GM12878 (cell line): Measurements from ENCODE around the gene FUCA2. TPM values are rescaled to one million over a fixed set of nuclear protein-coding genes. Genes with fewer than 3 reads are reported as not detected.

Experiments
- ATAC-seq: fragments of 200-7000 bp; cut with Tn5 transposase; 3 replicates; pipeline ENCODE4 v1.9.1; 2020; ENCODE audit warnings: mild to moderate bottlenecking, moderate library complexity
- BruUV-seq: library from RNA; stranded (reverse); fragments of 400-500 nt; replicated peaks from 2 replicates; lab custom pipeline; 2021; lab: Mats Ljungman, UMichigan
- CTCF ChIA-PET: fragments of 300-600 bp; sonication (Branson Sonifier 250); formaldehyde crosslinking; extraction: SDS; loops from one replicate; lab custom pipeline; 2021; ENCODE audit warnings: inconsistent platforms; lab: Yijun Ruan, JAX
- POLR2A ChIA-PET: fragments of 350-600 bp; formaldehyde crosslinking; extraction: SDS; loops from one replicate; lab custom pipeline; 2021; ENCODE audit warnings: inconsistent platforms; lab: Charles Lee
- RAD21 ChIA-PET: fragments of 300-600 bp; sonication (Branson Sonifier 250); formaldehyde crosslinking; loops from one replicate; lab custom pipeline; 2023; ENCODE audit warnings: antibody characterized with exemption; ENCODE audit not compliant: unreplicated experiment; lab: Charles Lee
- SMC1A ChIA-PET: fragments of 300-600 bp; sonication (Branson Sonifier 250); formaldehyde crosslinking; loops from one replicate; lab custom pipeline; 2023; ENCODE audit not compliant: unreplicated experiment, uncharacterized antibody; lab: Charles Lee
- DNase-seq: peaks from one replicate; pipeline ENCODE4 v3.0.0-alpha.2; 2011; ENCODE audit warnings: low read depth, low spot score
- FAIRE-seq: peaks from 3 replicates; lab custom pipeline; 2011; peaks lifted over from hg19 to GRCh38; lab: Jason Lieb, UNC
- H2AFZ ChIP-seq: 2 replicates; pipeline ENCODE4 v1.6.0; 2011; ENCODE audit warnings: low read depth, low read length, control low read depth; ENCODE audit not compliant: control insufficient read depth
- H3K27ac ChIP-seq: 2 replicates; pipeline ENCODE4 v1.5.1; 2011; ENCODE audit warnings: control low read depth; ENCODE audit not compliant: control insufficient read depth, insufficient read depth
- H3K27me3 ChIP-seq, 2 experiments: replicated peaks in 1 of 2; 2 replicates each; pipeline versions ENCODE4 v1.6.0 to v1.6.1; 2011; ENCODE audit warnings: low read length in 1 of 2; ENCODE audit not compliant: control insufficient read depth in 2 of 2, insufficient read depth in 2 of 2
- H3K36me3 ChIP-seq, 2 experiments: 2 replicates each; pipeline ENCODE4 v1.5.1; 2011; ENCODE audit warnings: low read length in 1 of 2; ENCODE audit not compliant: control insufficient read depth in 2 of 2, insufficient read depth in 2 of 2
- H3K4me1 ChIP-seq: 2 replicates; pipeline ENCODE4 v1.6.1; 2011; ENCODE audit warnings: mild to moderate bottlenecking, low read length, moderate library complexity, mixed read lengths; ENCODE audit not compliant: control insufficient read depth, insufficient read depth
- H3K4me2 ChIP-seq: 2 replicates; pipeline ENCODE4 v1.6.0; 2011; ENCODE audit warnings: control low read depth; ENCODE audit not compliant: control insufficient read depth, insufficient read depth
- H3K4me3 ChIP-seq: fragments of 200-600 bp; sonication (generic); 2 replicates; pipeline ENCODE4 v1.5.1; 2016
- H3K79me2 ChIP-seq: 2 replicates; pipeline ENCODE4 v1.6.0; 2011; ENCODE audit warnings: low read length; ENCODE audit not compliant: control insufficient read depth, insufficient read depth
- H3K9ac ChIP-seq: 2 replicates; pipeline ENCODE4 v1.8.0; 2011; ENCODE audit warnings: low read length, control low read depth, mixed read lengths; ENCODE audit not compliant: control insufficient read depth, insufficient read depth
- H3K9me3 ChIP-seq: replicated peaks from 3 replicates; pipeline ENCODE4 v1.5.1; 2011; ENCODE audit warnings: mild to moderate bottlenecking, low read length; ENCODE audit not compliant: control insufficient read depth, insufficient read depth
- H4K20me1 ChIP-seq: 2 replicates; pipeline ENCODE4 v1.6.0; 2011; ENCODE audit not compliant: control insufficient read depth, insufficient read depth
- EED ChIP-seq: sonication (generic); IDR thresholded peaks from 2 replicates; pipeline ENCODE4 v1.6.1; 2016; ENCODE audit warnings: antibody characterized with exemption, low read depth
- WGBS: methylation state at CpG from one replicate; pipeline ENCODE4 v1.1.6; 2016; ENCODE audit warnings: low lambda C conversion rate; ENCODE audit not compliant: insufficient replicate concordance, insufficient coverage; ENCODE audit errors: missing lambda C conversion rate; 5-methylcytosine and 5-hydroxymethylcytosine counted together
- in situ Hi-C: fragments of 300-500 bp; cut with MboI; formaldehyde crosslinking; loops from 9 replicates; pipeline ENCODE4 v1.14.3; 2018; ENCODE audit warnings: mixed read lengths
- intact Hi-C: fragments of 100-400 bp; cut with micrococcal nuclease; formaldehyde crosslinking; loops from one replicate; pipeline ENCODE4 v1.14.2; 2022; ENCODE audit not compliant: unreplicated experiment
- polyA plus RNA-seq, 11 experiments: library from polyadenylated mRNA; depleted of rRNA in 4 of 11; unstranded in 6 of 11; stranded (reverse) in 5 of 11; fragments of >200 nt; fragmentation: Nextera tagmentation in 4 of 11; fragmentation: Illumina TruSeq in 1 of 11; extraction: Ambion mirVana in 4 of 11; extraction: Trizol in 1 of 11; gene quantifications; 1 replicate in 1 of 11; 2 replicates in 10 of 11; pipeline versions ENCODE4 v1.2.1 to v1.2.3, GENCODE V29; 2011 to 2016; ENCODE audit warnings: inconsistent platforms in 2 of 11, missing spikeins in 2 of 11, low read depth in 1 of 11
- total RNA-seq, 4 experiments: library from RNA; depleted of rRNA in 3 of 4; stranded (reverse); fragments of >200 nt in 3 of 4; fragmentation: Illumina TruSeq in 1 of 4; extraction: Trizol in 1 of 4; gene quantifications; 2 replicates each; pipeline versions ENCODE4 v1.2.1 to v1.2.3, GENCODE V29; 2013 to 2021
- TF ChIP-seq, protein P1 (sequence below): IDR thresholded peaks from 2 replicates; pipeline ENCODE4 v1.6.1; 2012; ENCODE audit warnings: mild to moderate bottlenecking, low read depth, low read length
- TF ChIP-seq, protein P2 (sequence below): fragments of 150-350 bp; IDR thresholded peaks from 2 replicates; pipeline ENCODE4 v1.6.1; 2016; ENCODE audit warnings: low read depth, low read length

Gene FUCA2
- total and polyA plus RNA-seq, 10 of the 15 experiments (the other 5 are each of a cell fraction or from before 2014, with no cell fraction given) = 5.7 to 36.2 (median 21.5) TPM

DNA sequence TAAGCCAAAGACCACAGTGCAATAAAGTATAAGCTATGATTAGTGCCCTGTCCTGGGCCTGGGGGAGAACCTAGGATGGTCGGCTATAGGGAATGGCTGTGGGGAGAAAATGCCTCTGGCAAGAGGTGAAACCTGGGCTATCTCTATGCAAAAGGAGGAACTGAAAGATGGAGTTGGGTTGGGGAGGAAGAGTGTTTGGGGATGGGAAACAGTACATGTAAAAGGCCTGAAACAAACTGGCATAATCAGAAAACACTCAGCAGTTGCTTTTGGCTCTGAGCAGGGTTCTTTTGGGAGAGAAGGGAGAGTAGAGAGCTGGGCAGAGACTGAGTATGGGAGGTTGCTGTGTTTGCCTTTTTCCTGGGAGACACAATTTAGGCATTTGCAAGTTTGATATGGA is 31.9 kb upstream of the FUCA2 start (continued):
- TF ChIP-seq EED = peak; percentile 67; the same call in 1 of the 2 replicates

DNA sequence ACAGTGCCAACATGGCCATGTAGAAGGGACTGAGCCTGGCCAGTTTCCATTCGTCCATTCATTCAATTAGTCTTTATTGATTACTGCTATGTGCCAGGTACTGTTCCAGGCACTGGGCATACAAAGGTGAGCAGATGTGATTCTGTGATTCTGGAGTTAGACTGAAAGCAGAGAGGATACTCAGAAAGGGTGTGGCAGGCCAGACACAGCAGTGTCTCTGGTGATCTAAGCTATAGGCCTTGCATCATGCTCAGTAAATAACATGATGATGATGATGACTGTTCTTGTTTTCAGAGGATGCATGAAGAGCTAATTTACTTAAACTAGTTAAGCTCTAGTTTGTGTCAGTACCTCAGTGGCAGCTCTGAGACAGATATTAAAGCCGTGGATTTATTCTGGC is 31.4 kb upstream of the FUCA2 start:
- H4K20me1 ChIP-seq = no peaks in the 10 kb centered on the region
- RAD21 ChIA-PET = interaction anchor here (0.7 to 1.2 kb wide), 2 partner anchors 24 to 29 kb away, joined by 3 read pairs; no protein-coding TSS in a partner anchor
- H3K9ac ChIP-seq = no peak overlapping the region
- BruUV-seq = no TSS peak
- no peak overlapping the region for H3K4me2 ChIP-seq
- peaks cover 36% of the 10 kb centered on the region for H3K4me1 ChIP-seq
- intact Hi-C loops = no loop called here
- H2AFZ ChIP-seq = no peak overlapping the region
- peak; percentile 9; the same call in 2 of the 3 replicates for ATAC-seq
- DNase-seq = no peak
- 53% methylated on average over 2 of the region's 2 CpGs for WGBS
- TF ChIP-seq, protein P1, sequence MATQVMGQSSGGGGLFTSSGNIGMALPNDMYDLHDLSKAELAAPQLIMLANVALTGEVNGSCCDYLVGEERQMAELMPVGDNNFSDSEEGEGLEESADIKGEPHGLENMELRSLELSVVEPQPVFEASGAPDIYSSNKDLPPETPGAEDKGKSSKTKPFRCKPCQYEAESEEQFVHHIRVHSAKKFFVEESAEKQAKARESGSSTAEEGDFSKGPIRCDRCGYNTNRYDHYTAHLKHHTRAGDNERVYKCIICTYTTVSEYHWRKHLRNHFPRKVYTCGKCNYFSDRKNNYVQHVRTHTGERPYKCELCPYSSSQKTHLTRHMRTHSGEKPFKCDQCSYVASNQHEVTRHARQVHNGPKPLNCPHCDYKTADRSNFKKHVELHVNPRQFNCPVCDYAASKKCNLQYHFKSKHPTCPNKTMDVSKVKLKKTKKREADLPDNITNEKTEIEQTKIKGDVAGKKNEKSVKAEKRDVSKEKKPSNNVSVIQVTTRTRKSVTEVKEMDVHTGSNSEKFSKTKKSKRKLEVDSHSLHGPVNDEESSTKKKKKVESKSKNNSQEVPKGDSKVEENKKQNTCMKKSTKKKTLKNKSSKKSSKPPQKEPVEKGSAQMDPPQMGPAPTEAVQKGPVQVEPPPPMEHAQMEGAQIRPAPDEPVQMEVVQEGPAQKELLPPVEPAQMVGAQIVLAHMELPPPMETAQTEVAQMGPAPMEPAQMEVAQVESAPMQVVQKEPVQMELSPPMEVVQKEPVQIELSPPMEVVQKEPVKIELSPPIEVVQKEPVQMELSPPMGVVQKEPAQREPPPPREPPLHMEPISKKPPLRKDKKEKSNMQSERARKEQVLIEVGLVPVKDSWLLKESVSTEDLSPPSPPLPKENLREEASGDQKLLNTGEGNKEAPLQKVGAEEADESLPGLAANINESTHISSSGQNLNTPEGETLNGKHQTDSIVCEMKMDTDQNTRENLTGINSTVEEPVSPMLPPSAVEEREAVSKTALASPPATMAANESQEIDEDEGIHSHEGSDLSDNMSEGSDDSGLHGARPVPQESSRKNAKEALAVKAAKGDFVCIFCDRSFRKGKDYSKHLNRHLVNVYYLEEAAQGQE = no peak
- TF ChIP-seq, protein P2, sequence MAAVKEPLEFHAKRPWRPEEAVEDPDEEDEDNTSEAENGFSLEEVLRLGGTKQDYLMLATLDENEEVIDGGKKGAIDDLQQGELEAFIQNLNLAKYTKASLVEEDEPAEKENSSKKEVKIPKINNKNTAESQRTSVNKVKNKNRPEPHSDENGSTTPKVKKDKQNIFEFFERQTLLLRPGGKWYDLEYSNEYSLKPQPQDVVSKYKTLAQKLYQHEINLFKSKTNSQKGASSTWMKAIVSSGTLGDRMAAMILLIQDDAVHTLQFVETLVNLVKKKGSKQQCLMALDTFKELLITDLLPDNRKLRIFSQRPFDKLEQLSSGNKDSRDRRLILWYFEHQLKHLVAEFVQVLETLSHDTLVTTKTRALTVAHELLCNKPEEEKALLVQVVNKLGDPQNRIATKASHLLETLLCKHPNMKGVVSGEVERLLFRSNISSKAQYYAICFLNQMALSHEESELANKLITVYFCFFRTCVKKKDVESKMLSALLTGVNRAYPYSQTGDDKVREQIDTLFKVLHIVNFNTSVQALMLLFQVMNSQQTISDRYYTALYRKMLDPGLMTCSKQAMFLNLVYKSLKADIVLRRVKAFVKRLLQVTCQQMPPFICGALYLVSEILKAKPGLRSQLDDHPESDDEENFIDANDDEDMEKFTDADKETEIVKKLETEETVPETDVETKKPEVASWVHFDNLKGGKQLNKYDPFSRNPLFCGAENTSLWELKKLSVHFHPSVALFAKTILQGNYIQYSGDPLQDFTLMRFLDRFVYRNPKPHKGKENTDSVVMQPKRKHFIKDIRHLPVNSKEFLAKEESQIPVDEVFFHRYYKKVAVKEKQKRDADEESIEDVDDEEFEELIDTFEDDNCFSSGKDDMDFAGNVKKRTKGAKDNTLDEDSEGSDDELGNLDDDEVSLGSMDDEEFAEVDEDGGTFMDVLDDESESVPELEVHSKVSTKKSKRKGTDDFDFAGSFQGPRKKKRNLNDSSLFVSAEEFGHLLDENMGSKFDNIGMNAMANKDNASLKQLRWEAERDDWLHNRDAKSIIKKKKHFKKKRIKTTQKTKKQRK = no peak
- TF ChIP-seq, all 136 proteins: peak for 0
- in situ Hi-C loops = no loop called here
- no peaks in the 10 kb centered on the region; the same call in 1 of the 2 replicates for H3K79me2 ChIP-seq
- no peaks in the 10 kb centered on the region for H3K36me3 ChIP-seq
- no peak for FAIRE-seq
- H3K27ac ChIP-seq = no peak overlapping the region
- H3K4me3 ChIP-seq = no peak overlapping the region
- SMC1A ChIA-PET = interaction anchor here (0.8 to 1.3 kb wide), 3 partner anchors 23 to 33 kb away, joined by 3 to 5 read pairs (median 3); partner anchors contain the start of gene FUCA2
- POLR2A ChIA-PET = no interaction called here
- CTCF ChIA-PET = interaction anchor here (1.1 to 1.8 kb wide), 7 partner anchors 8 to 399 kb away, joined by 3 to 5 read pairs (median 4); no protein-coding TSS in a partner anchor
- no peaks in the 10 kb centered on the region; the same call in 2 of the 3 replicates for H3K9me3 ChIP-seq
- no peaks in the 10 kb centered on the region for H3K27me3 ChIP-seq
